ENCODE measurements around the gene STK38.

DNA sequence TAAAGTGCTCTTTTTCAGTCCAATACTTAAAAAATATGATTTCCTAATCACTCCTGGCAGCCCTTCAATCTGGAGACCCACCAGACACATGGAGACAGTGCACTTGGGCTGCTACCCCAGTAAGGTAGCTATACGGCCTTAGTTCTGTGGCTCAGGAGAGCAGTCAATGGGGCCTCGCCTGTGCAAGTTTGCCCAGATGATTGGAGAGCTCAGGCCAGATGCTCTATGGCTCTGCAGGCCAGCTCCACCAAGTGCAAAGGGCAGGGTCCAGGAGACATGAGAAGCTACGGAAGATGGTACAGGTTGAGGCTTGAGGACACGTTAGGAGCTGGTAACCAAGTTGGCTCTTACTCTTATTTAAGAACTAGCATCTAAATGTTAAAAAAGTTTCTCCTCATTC is 30.7 kb downstream of the STK38 start:
- TF ChIP-seq CTCF (IDR thresholded peaks at IDR 0.05) (no peak), POLR2AphosphoS5 (IDR thresholded peaks at IDR 0.05; ENCODE audit: low read depth, low read length) (no peak)
- TF ChIP-seq, protein P1, sequence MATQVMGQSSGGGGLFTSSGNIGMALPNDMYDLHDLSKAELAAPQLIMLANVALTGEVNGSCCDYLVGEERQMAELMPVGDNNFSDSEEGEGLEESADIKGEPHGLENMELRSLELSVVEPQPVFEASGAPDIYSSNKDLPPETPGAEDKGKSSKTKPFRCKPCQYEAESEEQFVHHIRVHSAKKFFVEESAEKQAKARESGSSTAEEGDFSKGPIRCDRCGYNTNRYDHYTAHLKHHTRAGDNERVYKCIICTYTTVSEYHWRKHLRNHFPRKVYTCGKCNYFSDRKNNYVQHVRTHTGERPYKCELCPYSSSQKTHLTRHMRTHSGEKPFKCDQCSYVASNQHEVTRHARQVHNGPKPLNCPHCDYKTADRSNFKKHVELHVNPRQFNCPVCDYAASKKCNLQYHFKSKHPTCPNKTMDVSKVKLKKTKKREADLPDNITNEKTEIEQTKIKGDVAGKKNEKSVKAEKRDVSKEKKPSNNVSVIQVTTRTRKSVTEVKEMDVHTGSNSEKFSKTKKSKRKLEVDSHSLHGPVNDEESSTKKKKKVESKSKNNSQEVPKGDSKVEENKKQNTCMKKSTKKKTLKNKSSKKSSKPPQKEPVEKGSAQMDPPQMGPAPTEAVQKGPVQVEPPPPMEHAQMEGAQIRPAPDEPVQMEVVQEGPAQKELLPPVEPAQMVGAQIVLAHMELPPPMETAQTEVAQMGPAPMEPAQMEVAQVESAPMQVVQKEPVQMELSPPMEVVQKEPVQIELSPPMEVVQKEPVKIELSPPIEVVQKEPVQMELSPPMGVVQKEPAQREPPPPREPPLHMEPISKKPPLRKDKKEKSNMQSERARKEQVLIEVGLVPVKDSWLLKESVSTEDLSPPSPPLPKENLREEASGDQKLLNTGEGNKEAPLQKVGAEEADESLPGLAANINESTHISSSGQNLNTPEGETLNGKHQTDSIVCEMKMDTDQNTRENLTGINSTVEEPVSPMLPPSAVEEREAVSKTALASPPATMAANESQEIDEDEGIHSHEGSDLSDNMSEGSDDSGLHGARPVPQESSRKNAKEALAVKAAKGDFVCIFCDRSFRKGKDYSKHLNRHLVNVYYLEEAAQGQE (IDR thresholded peaks at IDR 0.05; ENCODE audit: insufficient read depth in 1 of 2, low read depth in 2 of 2, low read length in 1 of 2), result no peak
